Left renal pelvis (tissue), 4 donors: ENCODE measurements around the gene ZFYVE27. TPM values are rescaled to one million over a fixed set of nuclear protein-coding genes. Genes with fewer than 3 reads are reported as not detected.

Experiments
- DNase-seq, 4 donors: peaks; one replicate each; pipeline ENCODE4 v3.0.0-alpha.2; 2013; ENCODE audit warnings: low read depth in 4 of 4, low spot score in 3 of 4
- polyA plus RNA-seq, 4 donors: library from polyadenylated mRNA; unstranded; fragments of 120-200 nt; gene quantifications; one replicate each; pipeline ENCODE4 v1.2.1, GENCODE V29; 2013; ENCODE audit not compliant: insufficient read length in 4 of 4

Gene ZFYVE27
- polyA plus RNA-seq, 4 donors = 18.0 to 37.6 (median 22.1) TPM

GRCh38 chr10:97713826-97714400, 23.0 kb upstream of the ZFYVE27 start:
- peak in 3 of 4 donors; percentile 48 to 61 (median 60) for DNase-seq

- peak in 2 of 4 donors; percentile 53 for DNase-seq
These were observed 22.3 kb upstream of the ZFYVE27 start for GRCh38 chr10:97714401-97715258.

- no peak for DNase-seq
These were observed 21.6 kb upstream of the ZFYVE27 start for GRCh38 chr10:97715259-97715874.

- DNase-seq = no peak
These were observed 19.3 kb upstream of the ZFYVE27 start for GRCh38 chr10:97717627-97718026.

GRCh38 chr10:97718178-97718577, 18.8 kb upstream of the ZFYVE27 start:
- no peak for DNase-seq

GRCh38 chr10:97718659-97719142, 18.2 kb upstream of the ZFYVE27 start:
- DNase-seq = no peak

- DNase-seq = no peak
These were observed 17.3 kb upstream of the ZFYVE27 start for GRCh38 chr10:97719602-97720001.

GRCh38 chr10:97721871-97722780, 14.8 kb upstream of the ZFYVE27 start:
- no peak for DNase-seq

GRCh38 chr10:97723001-97723400, 13.9 kb upstream of the ZFYVE27 start:
- no peak for DNase-seq

GRCh38 chr10:97724341-97724941, 12.5 kb upstream of the ZFYVE27 start:
- DNase-seq = no peak

- peak in 2 of 4 donors; percentile 26 to 59 for DNase-seq
These were observed 10.2 kb upstream of the ZFYVE27 start for GRCh38 chr10:97726636-97727178.

- no peak for DNase-seq
These were observed 7.9 kb upstream of the ZFYVE27 start for GRCh38 chr10:97729014-97729413.

- peak in 2 of 4 donors; percentile 39 to 52 for DNase-seq
These were observed 5.4 kb upstream of the ZFYVE27 start for GRCh38 chr10:97731346-97732051.

- no peak for DNase-seq
These were observed 4.9 kb upstream of the ZFYVE27 start for GRCh38 chr10:97732052-97732359.

- DNase-seq = no peak
These were observed 3.7 kb upstream of the ZFYVE27 start for GRCh38 chr10:97733256-97733655.

- no peak for DNase-seq
These were observed 2.9 kb upstream of the ZFYVE27 start for GRCh38 chr10:97734021-97734420.

GRCh38 chr10:97736403-97736901, 476 bp upstream of the ZFYVE27 start:
- DNase-seq = no peak

- DNase-seq = no peak
These were observed 890 bp downstream of the ZFYVE27 start for GRCh38 chr10:97737770-97738265.

GRCh38 chr10:97738616-97739015, 1.7 kb downstream of the ZFYVE27 start:
- no peak for DNase-seq
